Activated CD4-positive, alpha-beta T cell treated with anti-CD3 and anti-CD28 coated beads for 36 hours (primary cell): Measurements from ENCODE around the gene MCC. TPM values are rescaled to one million over a fixed set of nuclear protein-coding genes. Genes with fewer than 3 reads are reported as not detected.

Source experiments
- ATAC-seq: fragments of 200-7000 bp; cut with Tn5 transposase; one replicate; pipeline ENCODE4 v1.10.0; 2021; ENCODE audit warnings: mild to moderate bottlenecking, moderate library complexity
- CTCF ChIA-PET: fragments of 350-600 bp; sonication (Branson Sonifier 250); formaldehyde crosslinking; loops from one replicate; lab custom pipeline; 2021; ENCODE audit warnings: antibody characterized with exemption; lab: Charles Lee
- POLR2A ChIA-PET: fragments of 350-600 bp; sonication (Branson Sonifier 250); formaldehyde crosslinking; loops from one replicate; lab custom pipeline; 2021; ENCODE audit warnings: antibody characterized with exemption, inconsistent platforms; lab: Charles Lee
- DNase-seq: peaks from one replicate; pipeline ENCODE4 v3.0.0-alpha.2; 2020
- H3K27ac Mint-ChIP-seq: one replicate; pipeline ENCODE4 v1.8.0; 2021; ENCODE audit warnings: mixed read lengths
- H3K27me3 Mint-ChIP-seq: one replicate; pipeline ENCODE4 v1.8.0; 2021; ENCODE audit warnings: mixed read lengths
- H3K36me3 Mint-ChIP-seq: one replicate; pipeline ENCODE4 v1.8.0; 2021; ENCODE audit warnings: low read depth, mixed read lengths
- H3K4me1 Mint-ChIP-seq: one replicate; pipeline ENCODE4 v1.8.0; 2021; ENCODE audit warnings: mixed read lengths
- H3K4me3 Mint-ChIP-seq: one replicate; pipeline ENCODE4 v1.8.0; 2021; ENCODE audit warnings: mild to moderate bottlenecking, moderate library complexity, mixed read lengths
- H3K9me3 Mint-ChIP-seq: one replicate; pipeline ENCODE4 v1.8.0; 2021; ENCODE audit warnings: low read depth, mixed read lengths
- intact Hi-C, 2 experiments: fragments of 100-400 bp; cut with DNase I in 1 of 2; cut with micrococcal nuclease in 1 of 2; formaldehyde crosslinking; loops; one replicate each; pipeline versions ENCODE4 v1.14.2 to v1.15.1; 2022 to 2024; cut with DNase I, micrococcal nuclease
- total RNA-seq, 2 experiments: library from RNA; stranded (reverse); gene quantifications; one replicate each; pipeline ENCODE4 v1.2.3, GENCODE V29; 2021

Gene MCC
- total RNA-seq, 2 experiments from 2014 or later, result 1.9 to 2.4 TPM

DNA sequence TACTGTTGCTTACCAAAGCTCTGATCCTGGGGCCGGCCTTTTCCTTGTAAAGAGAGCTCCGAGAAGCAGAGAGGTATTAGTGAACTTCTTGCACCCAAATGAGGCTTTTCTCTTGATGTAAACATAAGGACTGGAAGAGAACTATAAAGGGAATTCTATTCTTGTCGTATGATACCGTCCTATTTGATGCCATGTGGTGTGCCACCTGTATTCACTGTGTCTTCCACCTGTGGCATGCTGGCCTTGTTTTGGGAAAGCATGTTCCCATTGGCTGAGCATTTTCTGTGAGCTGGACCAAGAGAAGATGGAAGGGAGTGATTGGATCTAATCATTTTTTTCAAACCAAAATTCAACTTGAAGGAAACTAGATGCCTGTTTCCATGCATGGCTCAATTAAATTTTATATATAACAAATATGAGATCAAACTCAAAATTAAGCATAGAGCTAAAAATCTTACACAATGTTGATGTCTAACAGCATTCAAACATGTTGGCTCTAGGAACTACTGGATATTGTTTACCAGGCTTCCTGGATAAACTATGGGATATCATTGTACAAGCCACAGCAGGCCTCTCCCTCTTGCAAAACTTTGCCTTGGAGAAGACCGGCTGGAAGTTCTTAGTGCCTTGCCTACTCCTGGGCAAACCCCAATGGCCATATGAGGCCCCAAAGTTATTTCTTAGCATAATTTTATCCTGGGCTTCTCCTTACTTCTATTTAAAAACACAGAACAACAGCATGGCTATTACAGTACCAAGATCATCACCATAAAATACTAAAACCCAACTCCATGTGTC is 168.8 kb downstream of the MCC start:
- H3K4me3 Mint-ChIP-seq, result no peak overlapping the region
- DNase-seq (no peak), ATAC-seq (no peak)
- H3K4me1 Mint-ChIP-seq, result no peaks in the 10 kb centered on the region
- no peaks in the 10 kb centered on the region for H3K36me3 Mint-ChIP-seq
- no peak overlapping the region for H3K27ac Mint-ChIP-seq
- ChIA-PET POLR2A (interaction anchor here (0.6 kb wide), 1 partner anchor 194 kb away, joined by 4 read pairs; no protein-coding TSS in a partner anchor), CTCF (no interaction called here)
- no peaks in the 10 kb centered on the region for H3K27me3 Mint-ChIP-seq
- intact Hi-C loops, result no loop called here
- H3K9me3 Mint-ChIP-seq, result no peaks in the 10 kb centered on the region

DNA sequence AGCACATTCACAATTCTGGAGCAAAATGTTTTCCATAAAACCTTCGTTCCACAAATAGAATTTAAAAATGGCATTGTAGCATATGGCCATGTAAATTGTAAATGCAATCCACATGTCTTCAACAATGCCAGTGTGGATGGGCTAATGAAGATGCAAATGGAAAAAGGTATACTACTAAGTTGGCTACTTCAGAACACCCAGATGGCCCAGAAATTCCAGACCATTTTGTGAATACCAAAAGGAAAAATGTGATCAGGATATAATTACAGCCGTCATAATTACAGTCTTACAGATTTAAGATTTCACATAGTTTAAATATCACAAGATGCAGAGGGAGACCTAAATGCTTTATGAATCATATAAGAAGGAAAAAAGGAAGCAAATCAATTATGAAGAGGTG is 170.6 kb downstream of the MCC start:
- Mint-ChIP-seq H3K9me3 (no peaks in the 10 kb centered on the region), H3K27me3 (no peaks in the 10 kb centered on the region)
- POLR2A ChIA-PET, result no interaction called here

GRCh38 chr5:113311301-113311700 is 177.0 kb downstream of the MCC start:
- no peak overlapping the region for H3K4me3 Mint-ChIP-seq
- no peaks in the 10 kb centered on the region for H3K4me1 Mint-ChIP-seq
- intact Hi-C loops, result no loop called here
- H3K27me3 Mint-ChIP-seq, result peaks cover 4% of the 10 kb centered on the region
- no peaks in the 10 kb centered on the region for H3K36me3 Mint-ChIP-seq
- DNase-seq, result no peak
- no peak for ATAC-seq
- no peak overlapping the region for H3K27ac Mint-ChIP-seq
- no peaks in the 10 kb centered on the region for H3K9me3 Mint-ChIP-seq
- POLR2A ChIA-PET, result no interaction called here
- CTCF ChIA-PET, result interaction anchor here (0.6 to 1.4 kb wide), 3 partner anchors 11 to 534 kb away, joined by 3 to 4 read pairs (median 3); no protein-coding TSS in a partner anchor

More for the DNA sequence above, 170.6 kb downstream of the MCC start:
- no peak for ATAC-seq
- no peak for DNase-seq
- intact Hi-C loops, result no loop called here
- Mint-ChIP-seq H3K36me3 (no peaks in the 10 kb centered on the region), H3K27ac (no peak overlapping the region), H3K4me1 (no peaks in the 10 kb centered on the region), H3K4me3 (no peak overlapping the region)
- CTCF ChIA-PET, result interaction anchor here (1.0 to 1.3 kb wide), 2 partner anchors 12 to 17 kb away, joined by 3 read pairs; no protein-coding TSS in a partner anchor

GRCh38 chr5:113302120-113302519 is 186.1 kb downstream of the MCC start:
- no peak for DNase-seq
- Mint-ChIP-seq H3K27ac (no peak overlapping the region), H3K9me3 (no peaks in the 10 kb centered on the region), H3K4me1 (no peaks in the 10 kb centered on the region), H3K27me3 (peaks cover 21% of the 10 kb centered on the region), H3K36me3 (no peaks in the 10 kb centered on the region), H3K4me3 (no peak overlapping the region)
- ChIA-PET POLR2A (no interaction called here), CTCF (interaction anchor here (1.1 kb wide), 1 partner anchor 34 kb away, joined by 3 read pairs; no protein-coding TSS in a partner anchor)
- intact Hi-C loops, result no loop called here
- no peak for ATAC-seq

DNA sequence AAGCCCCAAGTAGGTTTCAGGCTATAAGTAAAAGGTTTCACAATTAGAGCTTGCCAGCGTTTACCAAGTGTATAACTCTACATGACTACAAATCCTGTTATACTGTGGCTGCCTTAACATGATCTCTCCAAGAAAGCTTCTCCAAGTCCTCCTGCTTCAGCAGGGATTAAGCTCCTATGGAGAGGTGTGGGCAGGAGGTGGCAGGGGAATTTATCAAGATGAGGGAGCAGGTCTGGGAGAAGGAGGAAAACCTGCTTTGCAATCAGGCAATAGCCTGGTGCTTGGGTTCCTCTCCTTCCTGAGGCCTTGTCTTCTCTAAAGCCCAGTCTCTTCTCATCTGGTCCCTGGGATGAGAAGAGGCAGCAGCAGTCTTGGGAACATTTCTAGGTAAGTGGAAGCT is 188.7 kb downstream of the MCC start:
- H3K27me3 Mint-ChIP-seq, result peaks cover 33% of the 10 kb centered on the region
- ATAC-seq, result no peak

DNA sequence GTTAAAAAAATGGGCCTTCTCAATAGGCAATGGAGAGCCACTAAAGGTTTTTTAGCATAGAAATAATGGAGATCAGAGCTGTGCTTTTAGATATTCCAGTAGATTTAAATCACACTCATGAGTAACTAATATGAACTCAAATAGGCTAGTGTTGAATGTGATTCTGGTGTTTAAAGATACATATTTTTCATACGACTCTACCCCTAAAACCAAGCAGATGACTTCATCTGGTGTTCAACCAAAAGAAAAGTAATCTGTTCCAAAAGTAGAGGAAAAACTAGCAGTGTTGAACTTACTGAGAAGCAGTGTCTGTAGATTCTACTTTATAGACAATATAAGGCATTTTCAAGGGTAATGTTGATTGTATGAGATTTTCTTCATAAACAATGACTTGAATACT is 191.6 kb downstream of the MCC start:
- no peak for DNase-seq
- H3K4me1 Mint-ChIP-seq, result peaks cover 15% of the 10 kb centered on the region
- no peak for ATAC-seq
- no peaks in the 10 kb centered on the region for H3K36me3 Mint-ChIP-seq
- ChIA-PET POLR2A (no interaction called here), CTCF (interaction anchor here (0.7 to 1.2 kb wide), 2 partner anchors 14 to 300 kb away, joined by 3 to 4 read pairs; no protein-coding TSS in a partner anchor)
- no peak overlapping the region for H3K4me3 Mint-ChIP-seq
- peaks cover 32% of the 10 kb centered on the region for H3K27me3 Mint-ChIP-seq
- H3K9me3 Mint-ChIP-seq, result no peaks in the 10 kb centered on the region
- no peak overlapping the region for H3K27ac Mint-ChIP-seq
- intact Hi-C loops, result no loop called here

More for the DNA sequence above, 188.7 kb downstream of the MCC start:
- H3K9me3 Mint-ChIP-seq, result no peaks in the 10 kb centered on the region
- ChIA-PET CTCF (interaction anchor here (1.0 kb wide), 1 partner anchor 214 kb away, joined by 3 read pairs; the partner anchor contains the start of gene YTHDC2), POLR2A (no interaction called here)
- H3K4me1 Mint-ChIP-seq, result peaks cover 6% of the 10 kb centered on the region
- H3K36me3 Mint-ChIP-seq, result no peaks in the 10 kb centered on the region
- no peak for DNase-seq
- intact Hi-C loops, result no loop called here
- no peak overlapping the region for H3K4me3 Mint-ChIP-seq
- H3K27ac Mint-ChIP-seq, result no peak overlapping the region

GRCh38 chr5:113295111-113295539 is 193.1 kb downstream of the MCC start:
- CTCF ChIA-PET, result interaction anchor here (0.9 to 2.8 kb wide), 7 partner anchors 12 to 300 kb away, joined by 3 to 15 read pairs (median 4); no protein-coding TSS in a partner anchor
- Mint-ChIP-seq H3K27me3 (peaks cover 36% of the 10 kb centered on the region), H3K36me3 (no peaks in the 10 kb centered on the region), H3K4me3 (peak overlapping the region; percentile 78), H3K27ac (peak overlapping the region; percentile 58), H3K4me1 (peaks cover 15% of the 10 kb centered on the region), H3K9me3 (no peaks in the 10 kb centered on the region)
- DNase-seq (no peak), ATAC-seq (peak; percentile 19)
- POLR2A ChIA-PET, result no interaction called here
- intact Hi-C loops, result loop anchor here in 1 of 2 experiments (2.0 kb wide), 2 partner anchors 218 to 274 kb away; partner anchors contain the start of gene YTHDC2

- H3K27me3 Mint-ChIP-seq, result peaks cover 38% of the 10 kb centered on the region
- peak overlapping the region; percentile 78 for H3K4me3 Mint-ChIP-seq
- H3K9me3 Mint-ChIP-seq, result no peaks in the 10 kb centered on the region
- intact Hi-C loops, result loop anchor here in 1 of 2 experiments (2.0 kb wide), 2 partner anchors 218 to 274 kb away; partner anchors contain the start of gene YTHDC2
- H3K4me1 Mint-ChIP-seq, result peaks cover 15% of the 10 kb centered on the region
- H3K36me3 Mint-ChIP-seq, result no peaks in the 10 kb centered on the region
- peak overlapping the region; percentile 61 for H3K27ac Mint-ChIP-seq
- peak; percentile 89 for DNase-seq
- ChIA-PET CTCF (interaction anchor here (0.9 to 2.8 kb wide), 7 partner anchors 11 to 299 kb away, joined by 3 to 15 read pairs (median 4); no protein-coding TSS in a partner anchor), POLR2A (no interaction called here)
- ATAC-seq, result peak; percentile 96
Measured at GRCh38 chr5:113294311-113295110, 193.7 kb downstream of the MCC start.

GRCh38 chr5:113293975-113294310 is 194.3 kb downstream of the MCC start:
- Mint-ChIP-seq H3K36me3 (no peaks in the 10 kb centered on the region), H3K9me3 (no peaks in the 10 kb centered on the region), H3K4me3 (peak overlapping the region; percentile 78), H3K27ac (peak overlapping the region; percentile 68), H3K27me3 (peaks cover 37% of the 10 kb centered on the region), H3K4me1 (peaks cover 15% of the 10 kb centered on the region)
- ChIA-PET POLR2A (no interaction called here), CTCF (interaction anchor here (0.8 to 2.8 kb wide), 7 partner anchors 10 to 218 kb away, joined by 3 to 15 read pairs (median 4); no protein-coding TSS in a partner anchor)
- intact Hi-C loops, result loop anchor here in 1 of 2 experiments (2.0 kb wide), 2 partner anchors 219 to 273 kb away; partner anchors contain the start of gene YTHDC2
- peak; percentile 48 for ATAC-seq
- DNase-seq, result peak; percentile 39

DNA sequence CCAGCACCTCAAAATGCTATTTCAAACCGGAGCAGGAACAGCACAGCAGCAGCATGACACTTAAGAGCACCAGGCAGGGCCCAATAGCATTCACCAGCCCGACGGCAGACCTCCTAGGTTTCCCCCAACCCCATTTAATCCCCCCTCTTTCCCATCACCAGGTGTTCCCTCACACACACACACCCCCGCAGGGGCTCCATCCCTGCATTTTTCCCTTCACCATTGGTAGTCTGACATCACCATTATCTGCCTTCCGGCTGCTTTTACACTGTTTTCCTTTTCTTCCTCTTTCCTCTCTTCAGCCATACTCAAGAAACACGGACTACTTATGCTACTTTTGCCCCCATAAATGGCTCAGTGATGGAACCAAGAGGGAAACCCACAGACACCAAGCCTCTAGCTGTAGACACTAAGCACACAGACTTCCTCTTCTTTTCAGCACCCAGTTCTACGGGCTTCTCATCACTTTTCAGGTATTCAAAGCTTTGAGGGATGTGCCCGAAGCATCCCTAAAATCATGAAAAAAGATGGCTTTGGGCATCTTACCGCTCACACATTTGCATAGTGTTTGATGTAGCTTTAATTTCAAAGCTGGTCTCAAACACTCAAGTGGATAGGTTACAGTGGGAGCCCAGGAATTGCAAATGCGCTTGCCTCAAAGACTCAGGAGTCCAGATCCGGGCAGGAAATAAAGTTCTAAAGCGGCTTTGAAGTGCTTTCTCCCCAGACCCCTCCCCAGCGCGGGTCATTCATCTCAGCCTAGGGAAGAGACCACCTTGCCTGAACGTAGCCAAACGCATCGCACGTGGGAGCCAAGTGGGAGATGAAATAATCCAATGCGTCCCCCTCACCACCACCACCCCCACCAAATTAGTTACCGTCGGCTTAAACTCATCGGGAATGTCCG is 194.9 kb downstream of the MCC start:
- CTCF ChIA-PET, result interaction anchor here (0.6 to 2.8 kb wide), 8 partner anchors 10 to 297 kb away, joined by 3 to 15 read pairs (median 4); no protein-coding TSS in a partner anchor
- POLR2A ChIA-PET, result no interaction called here

More for the DNA sequence above, 194.9 kb downstream of the MCC start:
- Mint-ChIP-seq H3K4me1 (peaks cover 15% of the 10 kb centered on the region), H3K36me3 (no peaks in the 10 kb centered on the region), H3K27ac (no peak overlapping the region), H3K4me3 (peak overlapping the region; percentile 78), H3K9me3 (no peaks in the 10 kb centered on the region), H3K27me3 (peaks cover 37% of the 10 kb centered on the region)
- intact Hi-C loops, result no loop called here
- ATAC-seq, result no peak
- no peak for DNase-seq
